ENCODE data around the gene STXBP5. TPM values are rescaled to one million over a fixed set of nuclear protein-coding genes. Genes with fewer than 3 reads are reported as not detected.

The STXBP5 gene
- total RNA-seq, 1 experiment from 2014 or later = 11.6 TPM

- Histone ChIP-seq H3K9ac (ENCODE audit: extremely low read depth, insufficient read length, low read length) (no peak overlapping the region), H2BK20ac (ENCODE audit: low read depth, low read length, poor library complexity, severe bottlenecking) (no peak overlapping the region), H3K79me2 (ENCODE audit: insufficient read depth, low read length) (no peaks in the 10 kb centered on the region; the same call in 1 of the 2 replicates), H3K14ac (ENCODE audit: insufficient read depth, low read length) (no peak overlapping the region), H4K20me1 (ENCODE audit: control insufficient read depth, insufficient read depth, insufficient read length) (no peaks in the 10 kb centered on the region), H3K9me3 (ENCODE audit: control insufficient read depth, low read depth, low read length) (no peaks in the 10 kb centered on the region), H4K5ac (ENCODE audit: insufficient read length, low read depth, low read length) (no peak overlapping the region), H3K18ac (ENCODE audit: insufficient read length, low read depth, low read length) (no peak overlapping the region), H3K4me2 (ENCODE audit: insufficient read depth, insufficient read length, low read length) (no peak overlapping the region), H2BK15ac (ENCODE audit: low read depth, low read length) (no peak overlapping the region), H2AFZ (ENCODE audit: low read length) (no peak overlapping the region), H3K56ac (ENCODE audit: insufficient read length, low read depth, low read length) (no peak overlapping the region), H2AK5ac (ENCODE audit: insufficient read length, low read length) (no peak overlapping the region), H2BK12ac (ENCODE audit: insufficient read length, low read depth, low read length) (no peak overlapping the region), H3K4me1 (ENCODE audit: insufficient read depth, low read length) (no peaks in the 10 kb centered on the region; the same call in 1 of the 2 replicates), H4K91ac (ENCODE audit: insufficient read length, low read depth, low read length) (no peak overlapping the region), H3K23ac (ENCODE audit: insufficient read length, low read depth, low read length) (no peak overlapping the region), H3T11ph (ENCODE audit: low read length) (no peak overlapping the region), H3K27me3 (ENCODE audit: insufficient read depth, low read length) (no peaks in the 10 kb centered on the region), H3K79me1 (ENCODE audit: insufficient read depth, low read depth, low read length, poor library complexity, severe bottlenecking) (no peaks in the 10 kb centered on the region), H3K23me2 (ENCODE audit: insufficient read length, low read depth, low read length, poor library complexity, severe bottlenecking) (peaks cover 18% of the 10 kb centered on the region), H2BK120ac (ENCODE audit: low read depth, low read length, poor library complexity, severe bottlenecking) (no peak overlapping the region), H3K4ac (ENCODE audit: low read depth, low read length) (no peak overlapping the region), H4K8ac (replicated peaks; ENCODE audit: insufficient read length, low read depth, low read length) (no peak overlapping the region), H3K27ac (ENCODE audit: insufficient read length, low read depth, low read length) (no peak overlapping the region), H2BK5ac (ENCODE audit: insufficient read length, low read length) (no peak overlapping the region)
- Mint-ChIP-seq H3K36me3 (ENCODE audit: insufficient read depth in 1 of 3, low read depth in 3 of 3) (no peaks in the 10 kb centered on the region), H3K27ac (no peak overlapping the region), H3K4me3 (no peak overlapping the region), H3K9me3 (no peaks in the 10 kb centered on the region), H3K4me1 (peaks cover 10% of the 10 kb centered on the region in 2 experiments), H3K27me3 (ENCODE audit: low read depth) (no peaks in the 10 kb centered on the region)
- WGBS (ENCODE audit: extremely low coverage, insufficient read length, low lambda C conversion rate) = no CpG with 5 or more reads among the region's 1 CpG
- DNase-seq = no peak
- TF ChIP-seq CTCF (conservative IDR thresholded peaks at IDR 0.05) = no peak
These were observed 3.5 kb upstream of the STXBP5 start for GRCh38 chr6:147200711-147201110.

Measured in H9 (cell line).